Measurements from ENCODE around the gene PDE6H. TPM values are rescaled to one million over a fixed set of nuclear protein-coding genes. Genes with fewer than 3 reads are reported as not detected.
A peak's percentile ranks its signal among the peaks of the same experiment; 100 is the strongest.

Gene PDE6H
- total and polyA plus RNA-seq, 11 donors: not detected

DNA sequence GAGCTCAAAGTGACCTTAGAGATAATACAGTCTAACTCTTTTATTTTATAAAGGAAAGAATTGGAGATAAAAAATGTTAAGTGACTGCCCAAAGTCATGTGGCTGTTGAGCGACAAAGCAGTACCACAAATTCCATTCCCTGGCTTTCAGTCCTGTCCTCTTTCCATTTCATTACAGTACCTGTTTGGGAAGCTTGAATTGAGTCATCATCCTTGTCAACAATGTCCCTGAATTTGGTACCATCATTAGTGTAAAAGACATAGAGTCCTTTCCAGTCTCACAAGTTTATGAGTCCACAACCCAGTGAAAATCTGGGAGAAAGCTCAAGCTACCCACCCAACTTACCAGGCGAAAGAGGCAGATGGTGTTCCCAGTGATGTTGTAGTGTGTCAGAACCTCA lies 38.3 kb upstream of the PDE6H start:
- TF ChIP-seq, protein P1, sequence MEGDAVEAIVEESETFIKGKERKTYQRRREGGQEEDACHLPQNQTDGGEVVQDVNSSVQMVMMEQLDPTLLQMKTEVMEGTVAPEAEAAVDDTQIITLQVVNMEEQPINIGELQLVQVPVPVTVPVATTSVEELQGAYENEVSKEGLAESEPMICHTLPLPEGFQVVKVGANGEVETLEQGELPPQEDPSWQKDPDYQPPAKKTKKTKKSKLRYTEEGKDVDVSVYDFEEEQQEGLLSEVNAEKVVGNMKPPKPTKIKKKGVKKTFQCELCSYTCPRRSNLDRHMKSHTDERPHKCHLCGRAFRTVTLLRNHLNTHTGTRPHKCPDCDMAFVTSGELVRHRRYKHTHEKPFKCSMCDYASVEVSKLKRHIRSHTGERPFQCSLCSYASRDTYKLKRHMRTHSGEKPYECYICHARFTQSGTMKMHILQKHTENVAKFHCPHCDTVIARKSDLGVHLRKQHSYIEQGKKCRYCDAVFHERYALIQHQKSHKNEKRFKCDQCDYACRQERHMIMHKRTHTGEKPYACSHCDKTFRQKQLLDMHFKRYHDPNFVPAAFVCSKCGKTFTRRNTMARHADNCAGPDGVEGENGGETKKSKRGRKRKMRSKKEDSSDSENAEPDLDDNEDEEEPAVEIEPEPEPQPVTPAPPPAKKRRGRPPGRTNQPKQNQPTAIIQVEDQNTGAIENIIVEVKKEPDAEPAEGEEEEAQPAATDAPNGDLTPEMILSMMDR (IDR thresholded peaks at IDR 0.05): no peak
- no peak for TF ChIP-seq POLR2A (IDR thresholded peaks at IDR 0.05)
- H3K4me1 ChIP-seq: peaks cover 0 to 5% (median 0%) of the 10 kb centered on the region in 12 donors
- no peak overlapping the region for H3K27ac ChIP-seq
- no peak overlapping the region for H3K4me3 ChIP-seq
- H3K27me3 ChIP-seq: no peaks in the 10 kb centered on the region
- peaks cover 0 to 29% (median 0%) of the 10 kb centered on the region in 9 donors for H3K36me3 ChIP-seq
- ATAC-seq (no peak), DNase-seq (no peak)
- intact Hi-C loops (cut with DNase I): loop anchor here in 1 of 10 donors (10.0 kb wide), 1 partner anchor 50 kb away; no protein-coding TSS in a partner anchor
- WGBS, 4 donors: 96 to 99% (median 98%) methylated on average over 2 of the region's 2 CpGs
- H3K9me3 ChIP-seq: no peaks in the 10 kb centered on the region

DNA sequence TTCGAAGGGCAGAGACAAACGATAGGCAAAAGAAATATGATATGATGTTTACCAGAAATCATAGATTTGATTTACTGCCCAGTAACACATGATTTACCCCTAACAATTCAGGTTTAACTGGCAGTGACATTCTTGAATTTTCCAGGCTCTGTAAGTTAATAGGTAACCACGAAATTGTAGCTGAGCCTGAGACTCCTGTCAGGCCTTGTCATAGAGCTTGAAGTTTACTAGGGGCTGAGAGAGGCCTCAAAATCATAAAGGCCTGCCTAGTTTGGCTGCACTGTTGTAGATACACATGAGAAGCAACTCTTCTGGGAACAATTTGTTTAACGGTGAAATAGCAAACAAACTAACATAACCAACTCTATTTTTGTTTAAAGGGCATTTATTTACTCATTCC lies 37.8 kb upstream of the PDE6H start:
- DNase-seq (no peak), ATAC-seq (no peak)
- peaks cover 0 to 4% (median 0%) of the 10 kb centered on the region in 12 donors for H3K4me1 ChIP-seq
- no peak overlapping the region for H3K27ac ChIP-seq
- peaks cover 0 to 27% (median 0%) of the 10 kb centered on the region in 9 donors for H3K36me3 ChIP-seq
- H3K27me3 ChIP-seq: no peaks in the 10 kb centered on the region
- H3K4me3 ChIP-seq: no peak overlapping the region
- TF ChIP-seq POLR2A (IDR thresholded peaks at IDR 0.05): no peak
- TF ChIP-seq, protein P1 (IDR thresholded peaks at IDR 0.05): no peak
- intact Hi-C loops (cut with DNase I): loop anchor here in 1 of 10 donors (10.0 kb wide), 1 partner anchor 50 kb away; no protein-coding TSS in a partner anchor
- WGBS, 4 donors: 82 to 89% (median 87%) methylated on average over 4 of the region's 4 CpGs
- no peaks in the 10 kb centered on the region for H3K9me3 ChIP-seq

DNA sequence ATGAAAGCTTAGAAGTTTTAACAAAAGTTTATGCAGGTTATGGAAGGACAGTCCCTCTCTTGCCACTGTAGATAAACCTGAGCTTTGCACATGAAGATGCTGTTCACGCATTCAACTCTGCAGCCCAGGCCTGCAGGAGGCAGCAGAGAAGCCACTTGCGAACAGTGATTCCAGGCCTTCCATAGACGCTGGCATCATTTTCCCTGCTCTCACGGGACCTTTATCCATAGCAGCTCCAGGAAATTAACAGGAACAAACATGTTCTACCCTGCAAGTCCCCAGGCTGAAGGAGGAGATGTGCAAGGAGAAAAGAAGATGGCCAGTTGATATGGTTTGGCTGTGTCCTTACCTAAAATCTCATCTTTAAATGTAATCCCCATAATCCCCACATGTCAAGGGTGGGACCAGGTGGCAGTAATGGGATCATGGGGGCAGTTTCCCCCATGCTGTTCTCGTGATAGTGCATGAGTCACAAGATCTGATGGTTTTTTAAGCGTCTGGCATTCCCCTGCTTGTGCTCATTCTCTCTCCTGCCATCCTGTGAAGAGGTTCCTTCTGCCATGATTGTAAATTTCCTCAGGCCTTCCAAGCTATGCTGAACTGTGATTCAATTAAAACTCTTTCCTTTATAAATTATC lies 36.5 kb upstream of the PDE6H start:
- Histone ChIP-seq H3K9me3 (no peaks in the 10 kb centered on the region), H3K4me3 (no peak overlapping the region), H3K27me3 (no peaks in the 10 kb centered on the region), H3K27ac (no peak overlapping the region), H3K4me1 (peaks cover 0 to 4% (median 0%) of the 10 kb centered on the region in 12 donors), H3K36me3 (peaks cover 0 to 22% (median 3%) of the 10 kb centered on the region in 9 donors)
- intact Hi-C loops (cut with DNase I): loop anchor here in 1 of 10 donors (10.0 kb wide), 1 partner anchor 48 kb away; no protein-coding TSS in a partner anchor
- no peak for ATAC-seq
- 70 to 79% (median 73%) methylated on average over 6 of the region's 6 CpGs for WGBS, 4 donors
- no peak for TF ChIP-seq POLR2A (IDR thresholded peaks at IDR 0.05)
- TF ChIP-seq, protein P1 (IDR thresholded peaks at IDR 0.05): peak in 7 of 12 donors; percentile 4 to 36 (median 25)
- DNase-seq: no peak

- H3K27ac ChIP-seq: no peak overlapping the region
- peaks cover 0 to 29% (median 7%) of the 10 kb centered on the region in 9 donors for H3K36me3 ChIP-seq
- TF ChIP-seq, protein P1 (IDR thresholded peaks at IDR 0.05): no peak
- no peak for TF ChIP-seq POLR2A (IDR thresholded peaks at IDR 0.05)
- 91 to 95% (median 92%) methylated on average over 3 of the region's 3 CpGs for WGBS, 4 donors
- no peak for ATAC-seq
- H3K4me3 ChIP-seq: no peak overlapping the region
- intact Hi-C loops (cut with DNase I): loop anchor here in 1 of 10 donors (10.0 kb wide), 1 partner anchor 48 kb away; no protein-coding TSS in a partner anchor
- H3K27me3 ChIP-seq: no peaks in the 10 kb centered on the region
- DNase-seq: no peak
- H3K9me3 ChIP-seq: no peaks in the 10 kb centered on the region
- H3K4me1 ChIP-seq: peaks cover 0 to 4% (median 0%) of the 10 kb centered on the region in 12 donors
Observed at GRCh38 chr12:14937014-14937413, 35.8 kb upstream of the PDE6H start.

Data from heart left ventricle (tissue), 16 donors.